Fibroblast of upper back skin (primary cell): ENCODE data around the gene GPATCH2.
"Not testable (repeated sequence)": the region's sequence is repeated elsewhere in the genome, so short reads cannot be mapped to it uniquely, and the experiment has no call there.

Experiments
- DNase-seq: peaks from one replicate; pipeline ENCODE4 v3.0.0-alpha.2; 2013

The GPATCH2 gene

GRCh38 chr1:217433664-217434063 lies 197.2 kb downstream of the GPATCH2 start:
- no peak for DNase-seq

- DNase-seq, result no peak
Measured at GRCh38 chr1:217432339-217432738, 198.6 kb downstream of the GPATCH2 start.

- peak; percentile 1 for DNase-seq
Measured at GRCh38 chr1:217431395-217431794, 199.5 kb downstream of the GPATCH2 start.

- DNase-seq, result peak; percentile 39
Measured at GRCh38 chr1:217425422-217425821, 205.5 kb downstream of the GPATCH2 start.

GRCh38 chr1:217419194-217419551 lies 211.7 kb downstream of the GPATCH2 start:
- DNase-seq, result no peak

- no peak for DNase-seq
Measured at GRCh38 chr1:217418269-217419193, 212.4 kb downstream of the GPATCH2 start.

GRCh38 chr1:217417363-217417762 lies 213.5 kb downstream of the GPATCH2 start:
- DNase-seq, result no peak

GRCh38 chr1:217407534-217408001 lies 223.3 kb downstream of the GPATCH2 start:
- DNase-seq, result no peak

- no peak for DNase-seq
Measured at GRCh38 chr1:217403026-217403720, 227.7 kb downstream of the GPATCH2 start.

GRCh38 chr1:217402301-217402700 lies 228.6 kb downstream of the GPATCH2 start:
- no peak for DNase-seq

GRCh38 chr1:217393896-217394295 lies 237.0 kb downstream of the GPATCH2 start:
- DNase-seq, result no peak

- DNase-seq, result no peak
Measured at GRCh38 chr1:217392441-217392840, 238.4 kb downstream of the GPATCH2 start.

GRCh38 chr1:217389895-217390294 lies 241.0 kb downstream of the GPATCH2 start:
- DNase-seq, result no peak

- no peak for DNase-seq
Measured at GRCh38 chr1:217388522-217389065, 242.3 kb downstream of the GPATCH2 start.

- DNase-seq, result not testable (repeated sequence)
Measured at GRCh38 chr1:217381773-217382172, 249.1 kb downstream of the GPATCH2 start.

- DNase-seq, result not testable (repeated sequence)
Measured at GRCh38 chr1:217379804-217380203, 251.1 kb downstream of the GPATCH2 start.

GRCh38 chr1:217379336-217379735 lies 251.6 kb downstream of the GPATCH2 start:
- DNase-seq, result no peak
